ELR (cell line): ENCODE data around the gene APLP1.
"Not testable (repeated sequence)": the region's sequence is repeated elsewhere in the genome, so short reads cannot be mapped to it uniquely, and the experiment has no call there.

Source experiments
- DNase-seq: peaks from one replicate; pipeline ENCODE4 v3.0.0-alpha.2; 2015; ENCODE audit warnings: low read depth

Gene APLP1

DNA sequence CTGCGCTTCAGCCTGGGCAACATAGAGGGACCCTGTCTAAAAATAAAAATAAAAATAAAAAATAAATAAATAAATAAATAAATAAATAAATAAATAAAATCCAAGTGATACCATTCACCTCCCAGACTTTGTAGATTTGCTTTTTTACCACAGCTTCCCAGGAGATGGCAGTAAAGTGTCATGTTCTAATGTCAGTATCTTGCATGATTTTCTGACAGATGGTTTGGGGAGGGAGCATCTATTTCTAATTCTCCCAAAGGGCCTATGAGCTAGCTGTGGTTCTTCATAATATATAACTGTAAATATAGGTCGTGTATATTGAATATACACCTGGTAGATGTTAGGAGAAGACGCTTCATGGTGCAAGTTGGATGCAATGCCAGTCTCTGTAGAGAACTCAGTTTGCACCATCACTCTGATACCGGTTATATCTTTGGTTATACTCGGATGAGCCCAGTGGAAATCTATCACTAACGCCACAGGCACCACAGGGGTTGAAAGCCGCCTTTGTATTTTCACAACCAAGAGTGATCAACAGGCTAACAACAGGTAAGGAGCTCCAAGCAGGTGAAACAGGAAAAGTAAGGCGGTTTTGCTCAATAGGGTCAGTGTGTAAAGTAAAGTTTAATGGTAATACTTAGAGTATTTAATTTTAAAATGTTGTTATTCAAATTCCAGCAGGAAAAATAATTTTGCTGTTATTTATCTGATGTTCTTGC, 13.9 kb downstream of the APLP1 start:
- DNase-seq: peak; percentile 76

GRCh38 chr19:35883882-35884281, 15.5 kb downstream of the APLP1 start:
- DNase-seq: no peak

GRCh38 chr19:35885225-35885738, 16.9 kb downstream of the APLP1 start:
- DNase-seq: no peak

DNA sequence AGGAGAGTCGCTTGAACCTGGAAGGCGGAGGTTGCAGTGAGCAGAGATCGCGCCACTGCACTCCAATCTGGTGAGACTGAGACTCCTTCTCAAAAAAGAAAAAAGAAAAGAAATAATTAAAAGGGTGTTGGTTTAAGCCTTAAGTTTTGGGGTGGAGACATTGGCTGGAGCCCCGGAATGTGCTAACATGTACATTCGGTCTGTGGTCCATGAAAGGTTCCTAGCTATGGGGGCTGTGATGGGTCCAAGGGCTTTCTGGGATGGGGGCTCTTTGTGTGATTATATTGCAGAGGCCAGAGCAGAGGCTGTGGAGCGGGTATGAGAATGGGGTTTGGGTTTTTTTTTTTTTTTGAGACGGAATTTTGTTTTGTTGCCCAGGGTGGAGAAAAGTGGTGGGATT, 17.5 kb downstream of the APLP1 start:
- no peak for DNase-seq

DNA sequence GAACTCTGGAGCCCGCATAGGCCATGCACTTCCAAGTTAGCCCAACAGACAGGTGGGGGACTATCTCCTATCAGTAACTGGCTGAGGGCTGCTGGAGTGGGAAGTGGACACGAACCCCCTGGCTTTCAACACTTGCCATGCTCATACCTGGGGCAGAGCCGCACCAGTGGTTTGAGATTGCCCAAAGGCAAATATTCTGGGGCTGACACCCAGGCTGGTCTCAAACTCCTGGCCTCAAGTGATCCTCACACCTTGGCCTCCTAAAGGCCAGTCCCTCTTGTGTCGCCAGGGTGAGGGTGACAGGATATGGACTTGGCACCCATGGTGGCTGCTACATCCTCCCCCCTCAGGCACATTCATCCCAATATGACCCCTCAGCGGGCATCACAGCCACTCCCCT, 18.8 kb downstream of the APLP1 start:
- no peak for DNase-seq

GRCh38 chr19:35888398-35888797, 20.0 kb downstream of the APLP1 start:
- DNase-seq: no peak

GRCh38 chr19:35889370-35890112, 21.2 kb downstream of the APLP1 start:
- no peak for DNase-seq

DNA sequence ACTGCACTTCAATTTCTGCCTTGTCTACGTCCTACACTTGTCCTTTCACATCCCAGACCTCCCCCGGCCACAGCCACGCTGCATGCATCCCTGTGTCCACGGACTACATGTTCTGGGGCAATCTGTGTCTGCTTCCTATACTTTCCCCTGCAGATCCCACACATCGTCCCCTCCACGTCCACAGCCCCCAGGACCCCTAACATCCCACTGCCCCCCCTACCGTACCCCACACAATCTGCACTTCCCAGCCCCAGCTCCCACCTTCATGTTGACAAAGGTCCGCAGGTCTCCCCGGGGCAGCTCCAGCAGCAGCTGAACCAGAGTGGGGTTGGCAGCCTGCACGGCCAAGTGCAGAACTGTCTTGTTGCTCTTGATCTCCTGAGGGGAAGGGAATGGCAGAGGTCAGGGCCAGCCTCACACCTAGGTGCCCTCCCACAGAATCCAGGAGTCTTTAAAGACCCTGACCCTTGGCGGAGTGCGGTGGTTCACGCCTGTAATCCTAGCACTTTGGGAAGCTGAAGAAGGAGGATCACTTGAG, 21.8 kb downstream of the APLP1 start:
- DNase-seq: no peak

DNA sequence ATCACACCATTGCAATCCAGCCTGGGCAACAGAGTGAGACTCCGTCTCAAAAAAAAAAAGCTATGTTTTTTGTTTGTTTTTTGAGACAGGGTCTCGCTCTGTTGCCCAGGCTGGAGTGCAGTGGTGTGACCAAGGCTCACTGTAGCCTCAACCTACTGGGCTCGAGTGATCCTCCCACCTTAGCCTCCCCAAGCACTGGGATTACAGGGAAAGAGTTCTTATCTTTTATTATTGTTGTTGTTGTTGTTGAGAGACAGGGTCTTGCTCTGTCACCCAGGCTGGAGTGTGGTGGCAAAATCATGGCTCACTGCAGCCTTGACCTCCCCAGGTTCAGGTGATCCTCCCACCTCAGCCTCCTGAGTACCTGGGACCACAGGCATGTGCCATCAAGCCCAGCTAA, 23.4 kb downstream of the APLP1 start:
- not testable (repeated sequence) for DNase-seq

DNA sequence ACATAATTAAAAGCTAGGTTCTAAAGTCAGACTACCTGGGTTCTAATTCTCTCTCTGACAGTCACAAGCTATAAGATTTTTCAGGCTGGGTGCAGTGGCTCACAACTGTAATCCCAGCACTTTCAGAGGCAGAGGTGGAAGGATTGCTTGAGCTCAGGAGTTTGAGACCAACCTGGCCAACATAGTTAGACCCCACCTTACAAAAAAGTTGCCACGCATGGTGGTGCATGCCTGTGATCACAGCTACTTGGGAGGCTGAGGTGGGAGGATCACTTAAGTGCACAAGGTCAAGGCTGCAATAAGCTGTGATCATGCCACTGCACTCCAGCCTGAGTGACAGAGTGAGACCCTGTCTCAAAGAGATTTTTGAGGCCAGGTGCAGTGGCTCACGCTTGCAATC, 26.0 kb downstream of the APLP1 start:
- DNase-seq: no peak

- DNase-seq: no peak
Measured at GRCh38 chr19:35895911-35896642, 27.7 kb downstream of the APLP1 start.

DNA sequence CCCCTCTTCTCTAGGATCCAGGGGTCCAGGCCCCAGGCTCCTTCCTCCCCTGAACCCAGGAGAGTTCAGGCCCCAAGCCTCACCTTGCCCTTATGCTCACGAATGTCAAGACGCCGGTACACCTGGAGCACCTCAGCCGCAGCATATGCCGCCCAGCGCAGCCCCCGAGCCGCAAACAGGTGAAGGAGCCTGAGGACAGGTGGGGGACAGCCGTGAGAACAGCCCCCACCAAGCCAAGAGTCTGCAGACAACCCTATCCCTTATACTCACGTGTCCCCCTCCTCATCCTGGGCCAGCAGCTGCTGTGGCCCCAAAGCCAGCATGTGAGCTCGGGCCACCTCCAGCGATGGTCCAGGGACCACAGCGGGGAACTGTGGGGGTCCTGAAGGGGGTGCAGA, 28.3 kb downstream of the APLP1 start:
- no peak for DNase-seq

DNA sequence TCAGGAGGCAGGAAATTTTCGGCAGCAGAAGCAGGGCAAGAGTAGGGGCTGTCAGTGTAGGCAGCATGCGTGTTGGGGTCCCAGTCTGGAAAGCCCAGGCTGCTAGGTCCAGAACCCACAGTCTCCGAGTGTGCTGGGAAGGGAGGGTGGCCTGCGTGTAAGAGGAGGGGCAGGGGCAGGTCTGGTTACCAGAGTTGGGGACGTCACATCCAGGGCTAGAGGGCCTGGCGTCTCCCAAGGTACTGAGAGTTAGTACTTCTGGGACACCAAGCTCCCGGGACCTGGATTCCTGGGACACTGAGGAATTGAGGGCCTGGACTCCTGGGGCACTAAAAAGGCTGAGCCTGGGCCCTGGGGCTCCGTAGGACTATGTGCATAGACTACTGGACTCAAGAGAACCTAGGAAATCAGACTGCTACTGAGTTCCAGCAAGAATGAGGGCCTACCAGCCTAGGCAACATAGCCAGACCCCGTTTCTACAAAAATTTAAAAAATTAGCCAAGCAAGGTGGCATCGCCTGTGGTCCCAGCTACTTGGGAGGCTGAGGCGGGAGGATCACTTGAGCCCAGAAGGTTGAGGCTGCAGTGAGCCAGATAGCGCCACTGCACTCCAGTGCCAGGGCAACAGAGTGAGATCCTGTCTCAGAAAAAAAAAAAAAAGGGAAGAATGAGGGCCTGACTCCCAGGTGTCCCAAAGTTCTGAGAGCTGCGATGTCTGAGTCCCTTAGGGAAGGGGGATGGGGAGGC, 29.5 kb downstream of the APLP1 start:
- no peak for DNase-seq

GRCh38 chr19:35898499-35898809, 30.1 kb downstream of the APLP1 start:
- no peak for DNase-seq

- DNase-seq: peak; percentile 84
Measured at GRCh38 chr19:35899547-35900214, 31.3 kb downstream of the APLP1 start.

DNA sequence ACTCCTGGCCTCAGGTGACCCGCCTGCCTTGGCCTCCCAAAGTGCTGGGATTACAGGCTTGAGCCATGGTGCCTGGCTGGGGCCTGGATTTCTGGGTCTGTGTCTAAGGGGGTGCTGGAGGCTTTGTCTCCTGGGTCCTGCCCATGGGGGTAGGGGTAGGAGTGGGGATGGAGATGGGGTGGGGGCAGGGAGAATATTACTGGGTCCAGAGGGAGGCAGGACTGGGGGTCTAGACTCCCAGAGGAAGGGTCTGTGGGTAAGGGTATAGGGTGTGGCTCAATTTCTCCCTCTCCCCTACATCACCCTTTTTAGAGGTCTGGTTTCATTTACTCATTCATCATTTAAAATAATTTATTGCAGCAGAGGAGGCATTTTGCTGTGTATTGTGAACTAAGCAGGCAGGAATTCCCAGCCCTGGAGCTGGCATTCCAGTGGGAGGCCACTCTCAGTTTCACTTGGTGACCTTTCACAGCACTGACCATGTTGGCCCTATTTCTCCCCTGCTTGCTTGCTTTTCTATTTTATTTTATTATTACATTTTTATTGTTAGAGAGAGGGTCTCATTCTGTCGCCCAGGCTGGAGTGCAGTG, 32.8 kb downstream of the APLP1 start:
- DNase-seq: peak; percentile 75

- peak; percentile 49 for DNase-seq
Measured at GRCh38 chr19:35901854-35902661, 33.7 kb downstream of the APLP1 start, which contains the start of gene HCST. Gene HCST (plus strand): TSS chr19:35902529. CDS start chr19:35902594, 65 bp downstream.

DNA sequence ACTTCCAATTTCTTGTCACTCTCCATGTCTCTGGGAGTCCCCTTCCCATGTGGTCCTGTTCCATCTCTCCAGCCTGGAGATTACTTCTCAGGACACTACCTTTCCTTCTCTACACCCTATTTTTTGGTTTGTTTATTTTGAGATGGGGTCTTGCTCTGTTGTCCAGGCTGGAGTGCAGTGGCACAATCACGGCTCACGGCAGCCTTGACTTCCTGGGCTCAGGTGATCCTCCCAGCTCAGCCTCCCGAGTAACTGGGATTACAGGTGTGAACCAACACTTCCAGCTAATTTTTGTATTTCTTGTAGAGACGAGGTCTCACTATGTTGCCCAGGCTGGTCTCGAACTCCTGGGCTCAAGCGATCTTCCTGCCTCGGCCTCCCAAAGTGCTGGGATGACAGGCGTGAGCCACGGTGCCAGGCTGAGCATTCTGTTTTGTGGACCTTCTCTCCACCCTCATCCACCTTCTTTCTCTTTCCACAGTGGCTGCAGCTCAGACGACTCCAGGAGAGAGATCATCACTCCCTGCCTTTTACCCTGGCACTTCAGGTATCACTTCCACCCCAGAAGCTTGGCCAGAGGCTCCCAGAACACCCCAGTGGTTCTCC, 34.6 kb downstream of the APLP1 start:
- no peak for DNase-seq

- peak; percentile 89 for DNase-seq
Measured at GRCh38 chr19:35903550-35904179, 35.3 kb downstream of the APLP1 start.
